Endothelial cell of umbilical vein (primary cell): ENCODE results near the gene CEP128. TPM values are rescaled to one million over a fixed set of nuclear protein-coding genes. Genes with fewer than 3 reads are reported as not detected.

ENCODE experiments used
- BruUV-seq: library from RNA; stranded (reverse); fragments of 400-500 nt; replicated peaks from 2 replicates; lab custom pipeline; 2021; lab: Mats Ljungman, UMichigan
- CTCF ChIA-PET: fragments of 300-600, 350-600 bp; sonication (Branson Sonifier 250); formaldehyde crosslinking; loops from one replicate; lab custom pipeline; 2021; ENCODE audit warnings: antibody characterized with exemption, inconsistent platforms; lab: Charles Lee
- POLR2A ChIA-PET: fragments of 300-600, 350-600 bp; sonication (Branson Sonifier 250); formaldehyde crosslinking; loops from one replicate; lab custom pipeline; 2021; ENCODE audit warnings: antibody characterized with exemption, inconsistent platforms; lab: Charles Lee
- DNase-seq: peaks from one replicate; pipeline ENCODE4 v3.0.0-alpha.2; 2011; ENCODE audit warnings: low read depth, low spot score
- FAIRE-seq: peaks from 2 replicates; lab custom pipeline; 2011; peaks lifted over from hg19 to GRCh38; lab: Jason Lieb, UNC
- H2AFZ ChIP-seq: 2 replicates; pipeline ENCODE4 v1.6.0; 2012; ENCODE audit warnings: low read depth, low read length, control low read depth, inconsistent platforms
- H3K27ac ChIP-seq: 2 replicates; pipeline ENCODE4 v1.5.1; 2011; ENCODE audit warnings: low read depth, mild to moderate bottlenecking, control low read depth, low read length, moderate library complexity; ENCODE audit not compliant: insufficient read depth
- H3K27me3 ChIP-seq, 2 experiments: 2 replicates each; pipeline versions ENCODE4 v1.6.0 to v1.6.1; 2011; ENCODE audit warnings: low read length in 2 of 2, mixed read lengths in 1 of 2; ENCODE audit not compliant: control insufficient read depth in 2 of 2, insufficient read depth in 2 of 2
- H3K36me3 ChIP-seq, 2 experiments: 2 replicates in 1 of 2; 3 replicates in 1 of 2; pipeline ENCODE4 v1.5.1; 2011; ENCODE audit warnings: low read length in 2 of 2, mild to moderate bottlenecking in 1 of 2, moderate library complexity in 1 of 2; ENCODE audit not compliant: control insufficient read depth in 2 of 2, insufficient read depth in 2 of 2; ENCODE audit errors: extremely low read depth in 1 of 2
- H3K4me1 ChIP-seq: 3 replicates; pipeline ENCODE4 v1.5.1; 2011; ENCODE audit warnings: mild to moderate bottlenecking, low read length; ENCODE audit not compliant: control insufficient read depth, insufficient read depth; ENCODE audit errors: extremely low read depth
- H3K4me2 ChIP-seq: 2 replicates; pipeline ENCODE4 v1.6.1; 2011; ENCODE audit warnings: low read length, control low read depth, mixed read lengths; ENCODE audit not compliant: insufficient read depth
- H3K4me3 ChIP-seq, 3 experiments: fragments of 200-600 bp in 1 of 3; sonication (generic), shearing (Covaris generic) in 1 of 3; replicated peaks in 1 of 3; 2 replicates each; pipeline ENCODE4 v1.5.1; 2011 to 2016; ENCODE audit warnings: control low read depth in 3 of 3, low read length in 3 of 3, mild to moderate bottlenecking in 2 of 3, inconsistent platforms in 1 of 3, low read depth in 1 of 3, moderate library complexity in 1 of 3; ENCODE audit not compliant: insufficient read depth in 1 of 3
- H3K79me2 ChIP-seq: 2 replicates; pipeline ENCODE4 v1.6.0; 2012; ENCODE audit warnings: low read length, inconsistent platforms; ENCODE audit not compliant: control insufficient read depth, insufficient read depth
- H3K9ac ChIP-seq: replicated peaks from 2 replicates; pipeline ENCODE3; 2011; ENCODE audit warnings: low read length, control low read depth; ENCODE audit not compliant: insufficient read depth; ENCODE audit errors: extremely low read depth
- H3K9me1 ChIP-seq: replicated peaks from 3 replicates; pipeline ENCODE4 v1.6.0; 2011; ENCODE audit warnings: mild to moderate bottlenecking, low read length; ENCODE audit not compliant: control insufficient read depth, insufficient read depth; ENCODE audit errors: extremely low read depth
- H3K9me3 ChIP-seq: replicated peaks from 2 replicates; pipeline ENCODE4 v1.5.1; 2012; ENCODE audit warnings: low read length, inconsistent platforms; ENCODE audit not compliant: control insufficient read depth, insufficient read depth
- H4K20me1 ChIP-seq: replicated peaks from 2 replicates; pipeline ENCODE3; 2011; ENCODE audit warnings: mild to moderate bottlenecking, low read length; ENCODE audit not compliant: control insufficient read depth, insufficient read depth; ENCODE audit errors: extremely low read depth
- CTCF ChIP-seq, 2 donors: IDR thresholded peaks; 1 replicate in 1 of 2; 2 replicates in 1 of 2; pipeline ENCODE4 v1.5.1; 2011; ENCODE audit warnings: low read length in 2 of 2, mild to moderate bottlenecking in 2 of 2, moderate library complexity in 2 of 2, control low read depth in 1 of 2, inconsistent platforms in 1 of 2, low read depth in 1 of 2; ENCODE audit not compliant: insufficient read depth in 1 of 2; ENCODE audit errors: extremely low read depth in 1 of 2
- EZH2 ChIP-seq: IDR thresholded peaks from 2 replicates; pipeline ENCODE4 v1.6.1; 2012; ENCODE audit warnings: borderline replicate concordance, low read depth, mild to moderate bottlenecking, moderate library complexity, low read length, inconsistent platforms; ENCODE audit not compliant: severe bottlenecking
- FOS ChIP-seq: IDR thresholded peaks from 2 replicates; pipeline ENCODE4 v1.6.1; 2011; ENCODE audit warnings: mild to moderate bottlenecking, low read length, moderate library complexity, borderline replicate concordance; ENCODE audit not compliant: insufficient read depth
- GATA2 ChIP-seq: IDR thresholded peaks from 2 replicates; pipeline ENCODE4 v1.7.0; 2011; ENCODE audit warnings: low read depth, mild to moderate bottlenecking, moderate library complexity, mixed read lengths, low read length; ENCODE audit not compliant: insufficient read length, insufficient read depth
- JUN ChIP-seq: IDR thresholded peaks from 2 replicates; pipeline ENCODE4 v1.6.1; 2011; ENCODE audit warnings: borderline replicate concordance, low read depth; ENCODE audit not compliant: insufficient read length, insufficient read depth
- MAX ChIP-seq: IDR thresholded peaks from 2 replicates; pipeline ENCODE4 v1.6.1; 2011; ENCODE audit not compliant: insufficient read depth, insufficient read length
- MYC ChIP-seq: IDR thresholded peaks from one replicate; pipeline ENCODE4 v1.6.1; 2011; ENCODE audit warnings: mild to moderate bottlenecking, low read depth, low read length
- POLR2A ChIP-seq: IDR thresholded peaks from 2 replicates; pipeline ENCODE4 v1.6.1; 2012; ENCODE audit warnings: low read depth, mild to moderate bottlenecking, control low read depth, low read length
- POLR2AphosphoS5 ChIP-seq: IDR thresholded peaks from 2 replicates; pipeline ENCODE4 v1.6.1; 2012; ENCODE audit warnings: low read depth, mild to moderate bottlenecking, control low read depth, low read length, moderate library complexity; ENCODE audit not compliant: insufficient read depth
- dilution Hi-C: fragments of 300-500 bp; cut with MboI; formaldehyde crosslinking; loops from one replicate; pipeline ENCODE4 v1.15.0; 2019; ENCODE audit warnings: low sequenced_read_pairs; ENCODE audit not compliant: extremely low pct_ligation_motif_present
- intact Hi-C: fragments of 100-400 bp; cut with micrococcal nuclease; formaldehyde crosslinking; loops from one replicate; pipeline ENCODE4 v1.10.0; 2022
- polyA plus RNA-seq, 4 experiments: library from polyadenylated mRNA; depleted of rRNA in 3 of 4; stranded (reverse) in 3 of 4; unstranded in 1 of 4; fragments of >200 nt; gene quantifications; 2 replicates each; pipeline versions ENCODE4 v1.2.1 to v1.2.3, GENCODE V29; 2011 to 2012; ENCODE audit warnings: missing spikeins in 1 of 4
- total RNA-seq: library from RNA; stranded (reverse); gene quantifications from 2 replicates; pipeline ENCODE4 v1.2.3, GENCODE V29; 2021

The CEP128 gene
- total and polyA plus RNA-seq, 2 donors (not counting 3 experiments of a cell fraction or from before 2014, with no cell fraction given): 0.91 to 23.7 TPM

GRCh38 chr14:80572666-80573065, 368.9 kb downstream of the CEP128 start:
- H3K27me3 ChIP-seq: no peaks in the 10 kb centered on the region
- FAIRE-seq: no peak
- no peak overlapping the region for H2AFZ ChIP-seq
- H3K4me1 ChIP-seq: no peaks in the 10 kb centered on the region
- ChIA-PET CTCF (interaction anchor here (0.5 to 1.6 kb wide), 3 partner anchors 14 to 1639 kb away, joined by 3 to 4 read pairs (median 4); no protein-coding TSS in a partner anchor), POLR2A (no interaction called here)
- DNase-seq: no peak
- intact Hi-C loops: no loop called here
- H3K9me1 ChIP-seq: no peaks in the 10 kb centered on the region
- dilution Hi-C loops: no loop called here
- H3K4me2 ChIP-seq: no peak overlapping the region
- TF ChIP-seq CTCF (IDR thresholded peaks at IDR 0.05; ENCODE audit: extremely low read depth in 1 of 2, insufficient read depth in 1 of 2, low read depth in 1 of 2, low read length in 2 of 2) (no peak), POLR2AphosphoS5 (no peak), EZH2 (no peak), MYC (no peak), MAX (no peak), POLR2A (no peak), GATA2 (no peak), JUN (no peak), FOS (no peak)
- no peaks in the 10 kb centered on the region for H3K9me3 ChIP-seq
- no peaks in the 10 kb centered on the region for H4K20me1 ChIP-seq
- no peaks in the 10 kb centered on the region for H3K36me3 ChIP-seq
- H3K9ac ChIP-seq: no peak overlapping the region
- H3K27ac ChIP-seq: no peak overlapping the region
- no peak overlapping the region for H3K4me3 ChIP-seq
- no TSS peak for BruUV-seq
- H3K79me2 ChIP-seq: no peaks in the 10 kb centered on the region
